ENCODE measurements around the gene PNMA6A. TPM values are rescaled to one million over a fixed set of nuclear protein-coding genes. Genes with fewer than 3 reads are reported as not detected.
"Not testable (repeated sequence)": the region's sequence is repeated elsewhere in the genome, so short reads cannot be mapped to it uniquely, and the experiment has no call there.

Gene PNMA6A
- polyA plus RNA-seq, 1 donor: 2.2 TPM

GRCh38 chrX:153075366-153075765 is 3.1 kb downstream of the PNMA6A start:
- DNase-seq (ENCODE audit: low read depth): no peak

- not testable (repeated sequence) for DNase-seq (ENCODE audit: low read depth)
Measured at GRCh38 chrX:153077437-153078135, 5.3 kb downstream of the PNMA6A start.

GRCh38 chrX:153083238-153083923 is 11.1 kb downstream of the PNMA6A start:
- not testable (repeated sequence) for DNase-seq (ENCODE audit: low read depth)

- DNase-seq (ENCODE audit: low read depth): no peak
Measured at GRCh38 chrX:153102418-153102817, 30.2 kb downstream of the PNMA6A start.

GRCh38 chrX:153104959-153105358 is 32.7 kb downstream of the PNMA6A start:
- not testable (repeated sequence) for DNase-seq (ENCODE audit: low read depth)

GRCh38 chrX:153106092-153106801 is 34.0 kb downstream of the PNMA6A start:
- not testable (repeated sequence) for DNase-seq (ENCODE audit: low read depth)

GRCh38 chrX:153110735-153111134 is 38.5 kb downstream of the PNMA6A start:
- DNase-seq (ENCODE audit: low read depth): not testable (repeated sequence)

GRCh38 chrX:153113851-153114250 is 41.6 kb downstream of the PNMA6A start:
- not testable (repeated sequence) for DNase-seq (ENCODE audit: low read depth)

GRCh38 chrX:153117754-153118153 is 45.5 kb downstream of the PNMA6A start:
- not testable (repeated sequence) for DNase-seq (ENCODE audit: low read depth)

GRCh38 chrX:153120230-153120629 is 48.0 kb downstream of the PNMA6A start:
- not testable (repeated sequence) for DNase-seq (ENCODE audit: low read depth)

- DNase-seq (ENCODE audit: low read depth): not testable (repeated sequence)
Measured at GRCh38 chrX:153123468-153123867, 51.2 kb downstream of the PNMA6A start.

Other genes with a start within 250 kb of the PNMA6A start
- 27.9 TPM for gene CETN2, start 241.7 kb upstream of the PNMA6A start, polyA plus RNA-seq (ENCODE audit: insufficient read length)
- gene NSDHL, start 241.4 kb upstream of the PNMA6A start, polyA plus RNA-seq (ENCODE audit: insufficient read length): 12.5 TPM
- 13.1 TPM for gene ZNF185, start 174.4 kb upstream of the PNMA6A start, polyA plus RNA-seq (ENCODE audit: insufficient read length)
- not detected for gene PNMA5, start 78.3 kb upstream of the PNMA6A start, polyA plus RNA-seq (ENCODE audit: insufficient read length)
- 1.6 TPM for gene PNMA3, start 16.0 kb upstream of the PNMA6A start, polyA plus RNA-seq (ENCODE audit: insufficient read length)
- not detected for gene MAGEA1, start 106.8 kb downstream of the PNMA6A start, polyA plus RNA-seq (ENCODE audit: insufficient read length)
- not detected for gene PNMA6F, start 249.3 kb downstream of the PNMA6A start, polyA plus RNA-seq (ENCODE audit: insufficient read length)